ENCODE results near the gene CECR2. TPM values are rescaled to one million over a fixed set of nuclear protein-coding genes. Genes with fewer than 3 reads are reported as not detected.

Gene CECR2
- polyA plus RNA-seq, 1 donor from 2014 or later: 2.1 TPM

GRCh38 chr22:17536269-17536668, 167.0 kb downstream of the CECR2 start:
- Histone ChIP-seq H3F3A (ENCODE audit: insufficient read depth, low read length, poor library complexity, severe bottlenecking) (no peaks in the 10 kb centered on the region), H3K36me3 (ENCODE audit: insufficient read depth, low read length) (no peaks in the 10 kb centered on the region), H2AFZ (ENCODE audit: low read depth, low read length) (no peak overlapping the region)

GRCh38 chr22:17537155-17537554, 167.9 kb downstream of the CECR2 start:
- no peaks in the 10 kb centered on the region for H3F3A ChIP-seq (ENCODE audit: insufficient read depth, low read length, poor library complexity, severe bottlenecking)
- H3K27ac ChIP-seq (ENCODE audit: low read length): no peak overlapping the region
- H3K27me3 ChIP-seq (ENCODE audit: insufficient read depth, low read depth, low read length): no peaks in the 10 kb centered on the region
- no peak overlapping the region for H3K9ac ChIP-seq (ENCODE audit: low read length)
- no peaks in the 10 kb centered on the region for H3K79me2 ChIP-seq (replicated peaks; ENCODE audit: insufficient read depth, low read length)
- no peak overlapping the region for H2AFZ ChIP-seq (ENCODE audit: low read depth, low read length)
- no peaks in the 10 kb centered on the region for H4K20me1 ChIP-seq (ENCODE audit: insufficient read depth)
- H3K4me3 ChIP-seq (ENCODE audit: low read length): no peak overlapping the region
- H3K9me3 ChIP-seq (ENCODE audit: low read length): no peaks in the 10 kb centered on the region
- no peaks in the 10 kb centered on the region for H3K36me3 ChIP-seq (ENCODE audit: insufficient read depth, low read length)
- no peaks in the 10 kb centered on the region for H3K9me2 ChIP-seq (ENCODE audit: insufficient read depth, low read length)
- H3K4me2 ChIP-seq (ENCODE audit: low read length): no peak overlapping the region
- TF ChIP-seq REST (IDR thresholded peaks at IDR 0.05; ENCODE audit: borderline replicate concordance) (no peak), TAF1 (IDR thresholded peaks at IDR 0.05; ENCODE audit: low read depth) (no peak), CTCF (IDR thresholded peaks at IDR 0.05; ENCODE audit: poor library complexity, severe bottlenecking) (no peak), EZH2 (IDR thresholded peaks at IDR 0.05; ENCODE audit: borderline replicate concordance, insufficient read depth, low read length, poor library complexity, severe bottlenecking) (no peak), MXI1 (conservative IDR thresholded peaks at IDR 0.05; ENCODE audit: poor library complexity, severe bottlenecking) (no peak), POLR2AphosphoS5 (IDR thresholded peaks at IDR 0.05) (no peak), SMC3 (conservative IDR thresholded peaks at IDR 0.05; ENCODE audit: poor library complexity) (no peak), EP300 (conservative IDR thresholded peaks at IDR 0.05; ENCODE audit: poor library complexity, severe bottlenecking) (no peak), RAD21 (conservative IDR thresholded peaks at IDR 0.05) (no peak)

More at GRCh38 chr22:17536269-17536668, 167.0 kb downstream of the CECR2 start:
- no peak overlapping the region for H3K4me2 ChIP-seq (ENCODE audit: low read length)
- no peak overlapping the region for H3K27ac ChIP-seq (ENCODE audit: low read length)
- no peaks in the 10 kb centered on the region for H3K27me3 ChIP-seq (ENCODE audit: insufficient read depth, low read depth, low read length)
- TF ChIP-seq MXI1 (conservative IDR thresholded peaks at IDR 0.05; ENCODE audit: poor library complexity, severe bottlenecking) (no peak), EZH2 (IDR thresholded peaks at IDR 0.05; ENCODE audit: borderline replicate concordance, insufficient read depth, low read length, poor library complexity, severe bottlenecking) (no peak), CTCF (IDR thresholded peaks at IDR 0.05; ENCODE audit: poor library complexity, severe bottlenecking) (no peak)
- H3K4me3 ChIP-seq (ENCODE audit: low read length): no peak overlapping the region
- H4K20me1 ChIP-seq (ENCODE audit: insufficient read depth): no peaks in the 10 kb centered on the region
- H3K9ac ChIP-seq (ENCODE audit: low read length): no peak overlapping the region
- H3K9me3 ChIP-seq (ENCODE audit: low read length): no peaks in the 10 kb centered on the region
- H3K9me2 ChIP-seq (ENCODE audit: insufficient read depth, low read length): no peaks in the 10 kb centered on the region
- H3K79me2 ChIP-seq (replicated peaks; ENCODE audit: insufficient read depth, low read length): no peaks in the 10 kb centered on the region
